ENCODE data around the gene C20orf96.

The C20orf96 gene

GRCh38 chr20:311609-312008 is 21.1 kb upstream of the C20orf96 start:
- no peak for TF ChIP-seq CTCF (conservative IDR thresholded peaks at IDR 0.05; ENCODE audit: low read depth, low read length)
- H3K4me3 ChIP-seq (ENCODE audit: low read depth, low read length) = no peak overlapping the region
- DNase-seq (ENCODE audit: low read depth) = no peak

- TF ChIP-seq CTCF (conservative IDR thresholded peaks at IDR 0.05; ENCODE audit: low read depth, low read length) = no peak
- peak overlapping the region; percentile 22 for H3K4me3 ChIP-seq (ENCODE audit: low read depth, low read length)
- no peak for DNase-seq (ENCODE audit: low read depth)
Observed at GRCh38 chr20:310645-311044, 20.1 kb upstream of the C20orf96 start.

- peak overlapping the region; percentile 60 for H3K4me3 ChIP-seq (ENCODE audit: low read depth, low read length)
- TF ChIP-seq CTCF (conservative IDR thresholded peaks at IDR 0.05; ENCODE audit: low read depth, low read length) = no peak
- peak; percentile 100 for DNase-seq (ENCODE audit: low read depth)
Observed at GRCh38 chr20:309841-310644, 19.5 kb upstream of the C20orf96 start.

- H3K4me3 ChIP-seq (ENCODE audit: low read depth, low read length) = peak overlapping the region; percentile 60
- peak; percentile 60 for DNase-seq (ENCODE audit: low read depth)
- no peak for TF ChIP-seq CTCF (conservative IDR thresholded peaks at IDR 0.05; ENCODE audit: low read depth, low read length)
Observed at GRCh38 chr20:309306-309840, 18.8 kb upstream of the C20orf96 start.

GRCh38 chr20:308427-309038 is 18.0 kb upstream of the C20orf96 start:
- DNase-seq (ENCODE audit: low read depth) = no peak
- no peak overlapping the region for H3K4me3 ChIP-seq (ENCODE audit: low read depth, low read length)
- no peak for TF ChIP-seq CTCF (conservative IDR thresholded peaks at IDR 0.05; ENCODE audit: low read depth, low read length)

GRCh38 chr20:305745-306144 is 15.2 kb upstream of the C20orf96 start:
- H3K4me3 ChIP-seq (ENCODE audit: low read depth, low read length) = no peak overlapping the region
- DNase-seq (ENCODE audit: low read depth) = no peak
- TF ChIP-seq CTCF (conservative IDR thresholded peaks at IDR 0.05; ENCODE audit: low read depth, low read length) = no peak

Data from choroid plexus epithelial cell (primary cell).